ENCODE data around the gene RPTOR. TPM values are rescaled to one million over a fixed set of nuclear protein-coding genes. Genes with fewer than 3 reads are reported as not detected.

Gene RPTOR, protein sequence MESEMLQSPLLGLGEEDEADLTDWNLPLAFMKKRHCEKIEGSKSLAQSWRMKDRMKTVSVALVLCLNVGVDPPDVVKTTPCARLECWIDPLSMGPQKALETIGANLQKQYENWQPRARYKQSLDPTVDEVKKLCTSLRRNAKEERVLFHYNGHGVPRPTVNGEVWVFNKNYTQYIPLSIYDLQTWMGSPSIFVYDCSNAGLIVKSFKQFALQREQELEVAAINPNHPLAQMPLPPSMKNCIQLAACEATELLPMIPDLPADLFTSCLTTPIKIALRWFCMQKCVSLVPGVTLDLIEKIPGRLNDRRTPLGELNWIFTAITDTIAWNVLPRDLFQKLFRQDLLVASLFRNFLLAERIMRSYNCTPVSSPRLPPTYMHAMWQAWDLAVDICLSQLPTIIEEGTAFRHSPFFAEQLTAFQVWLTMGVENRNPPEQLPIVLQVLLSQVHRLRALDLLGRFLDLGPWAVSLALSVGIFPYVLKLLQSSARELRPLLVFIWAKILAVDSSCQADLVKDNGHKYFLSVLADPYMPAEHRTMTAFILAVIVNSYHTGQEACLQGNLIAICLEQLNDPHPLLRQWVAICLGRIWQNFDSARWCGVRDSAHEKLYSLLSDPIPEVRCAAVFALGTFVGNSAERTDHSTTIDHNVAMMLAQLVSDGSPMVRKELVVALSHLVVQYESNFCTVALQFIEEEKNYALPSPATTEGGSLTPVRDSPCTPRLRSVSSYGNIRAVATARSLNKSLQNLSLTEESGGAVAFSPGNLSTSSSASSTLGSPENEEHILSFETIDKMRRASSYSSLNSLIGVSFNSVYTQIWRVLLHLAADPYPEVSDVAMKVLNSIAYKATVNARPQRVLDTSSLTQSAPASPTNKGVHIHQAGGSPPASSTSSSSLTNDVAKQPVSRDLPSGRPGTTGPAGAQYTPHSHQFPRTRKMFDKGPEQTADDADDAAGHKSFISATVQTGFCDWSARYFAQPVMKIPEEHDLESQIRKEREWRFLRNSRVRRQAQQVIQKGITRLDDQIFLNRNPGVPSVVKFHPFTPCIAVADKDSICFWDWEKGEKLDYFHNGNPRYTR (N-terminal part only)
- polyA plus RNA-seq (2013, experiment 1 of 2), result 8.8 TPM
- polyA plus RNA-seq (2013, experiment 2 of 2), result 8.6 TPM

DNA sequence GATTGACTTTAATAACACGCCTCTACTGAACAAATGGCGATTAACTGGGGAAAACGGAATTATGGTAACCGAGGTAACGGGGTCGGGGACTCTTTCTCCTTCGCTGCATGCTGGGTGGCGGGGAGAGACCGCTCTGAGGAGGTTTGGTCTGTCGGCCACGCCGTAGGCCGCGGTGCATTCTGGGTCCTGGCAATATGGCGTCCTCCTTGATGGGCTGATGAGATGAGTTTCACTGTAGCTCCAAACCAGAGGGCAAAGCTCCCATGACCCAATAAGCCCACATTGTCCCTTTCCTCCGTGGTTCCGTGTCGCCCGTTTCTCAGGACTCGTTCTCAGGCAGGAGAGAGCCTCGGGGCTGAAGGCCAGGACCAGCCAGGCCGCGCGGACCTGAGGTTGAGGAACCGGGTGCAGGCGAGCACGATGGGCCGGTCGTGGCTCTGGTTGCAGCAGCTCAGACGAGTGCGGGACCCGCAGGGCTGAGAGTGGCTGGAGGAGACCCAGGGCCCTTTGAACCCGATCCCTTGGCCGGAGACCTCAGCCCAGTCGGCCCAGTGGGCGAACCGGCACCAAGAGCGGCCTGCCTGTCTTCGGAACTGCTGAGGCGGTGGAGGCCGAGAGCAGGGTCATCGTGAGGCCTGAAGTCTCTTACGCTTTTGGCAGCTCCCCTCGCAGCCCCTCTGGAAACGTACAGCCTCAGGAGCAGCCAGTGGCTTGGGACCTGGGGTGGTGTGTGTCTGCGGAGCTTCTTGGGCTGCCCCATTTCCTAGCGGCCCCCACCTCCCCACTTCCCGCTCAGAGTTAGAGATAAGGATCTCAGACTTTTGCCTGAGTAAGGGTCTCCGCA is at the start of gene RPTOR:
Gene RPTOR (plus strand): TSS at position 184 of the 844 bp plus-strand sequence. CDS start 792 bp downstream, outside the sequence.
- peak; percentile 80 for DNase-seq (ENCODE audit: low spot score)
- Histone ChIP-seq H3K23ac (ENCODE audit: low read depth, low read length, poor library complexity) (peak within 1 kb of the TSS; percentile 58), H4K91ac (ENCODE audit: low read depth, low read length, poor library complexity) (peak within 1 kb of the TSS; percentile 93), H3K4me3 (ENCODE audit: low read length in 2 of 2) (peak within 1 kb of the TSS; percentile 73 to 95), H3K9me3 (replicated peaks in 1 of 2; ENCODE audit: control insufficient read depth in 2 of 2, insufficient read depth in 1 of 2, low read depth in 1 of 2, low read length in 2 of 2) (peaks cover 0 to 2% of the 10 kb centered on the region in 2 donors), H3K4ac (ENCODE audit: low read length) (no peak within 1 kb of the TSS), H3K9ac (ENCODE audit: low read depth, low read length, poor library complexity) (peak within 1 kb of the TSS; percentile 95), H3K27me3 (ENCODE audit: control insufficient read depth in 3 of 3, insufficient read depth in 3 of 3, low read depth in 1 of 3, low read length in 3 of 3) (no peaks in the 10 kb centered on the region), H3K18ac (ENCODE audit: low read length) (peak within 1 kb of the TSS; percentile 91), H2BK5ac (ENCODE audit: low read length) (no peak within 1 kb of the TSS), H2BK12ac (ENCODE audit: low read length) (no peak within 1 kb of the TSS), H3K14ac (ENCODE audit: low read length) (no peak within 1 kb of the TSS), H3K36me3 (replicated peaks in 1 of 2; ENCODE audit: control insufficient read depth in 2 of 2, insufficient read depth in 2 of 2, low read length in 2 of 2) (no peaks in the 10 kb centered on the region), H3K4me1 (ENCODE audit: control insufficient read depth in 2 of 2, insufficient read depth in 1 of 2, low read depth in 1 of 2, low read length in 2 of 2) (peaks cover 3 to 7% of the 10 kb centered on the region in 2 donors), H2BK15ac (ENCODE audit: low read length) (no peak within 1 kb of the TSS), H3K4me2 (ENCODE audit: insufficient read depth, low read length, poor library complexity, severe bottlenecking) (peak within 1 kb of the TSS; percentile 89), H2AK5ac (ENCODE audit: low read depth, low read length) (peak within 1 kb of the TSS; percentile 90), H4K8ac (ENCODE audit: low read depth, low read length) (peak within 1 kb of the TSS; percentile 84), H2AFZ (ENCODE audit: low read length) (peak within 1 kb of the TSS; percentile 78), H2BK120ac (ENCODE audit: low read depth, low read length) (no peak within 1 kb of the TSS), H3K79me1 (ENCODE audit: low read depth, low read length) (peaks cover 8% of the 10 kb centered on the region), H3K27ac (replicated peaks; ENCODE audit: low read length) (no peak within 1 kb of the TSS)
- no CpG with 5 or more reads among the region's 49 CpGs for WGBS, 2 donors (ENCODE audit: extremely low coverage in 2 of 2, insufficient read length in 2 of 2, insufficient replicate concordance in 1 of 2)

DNA sequence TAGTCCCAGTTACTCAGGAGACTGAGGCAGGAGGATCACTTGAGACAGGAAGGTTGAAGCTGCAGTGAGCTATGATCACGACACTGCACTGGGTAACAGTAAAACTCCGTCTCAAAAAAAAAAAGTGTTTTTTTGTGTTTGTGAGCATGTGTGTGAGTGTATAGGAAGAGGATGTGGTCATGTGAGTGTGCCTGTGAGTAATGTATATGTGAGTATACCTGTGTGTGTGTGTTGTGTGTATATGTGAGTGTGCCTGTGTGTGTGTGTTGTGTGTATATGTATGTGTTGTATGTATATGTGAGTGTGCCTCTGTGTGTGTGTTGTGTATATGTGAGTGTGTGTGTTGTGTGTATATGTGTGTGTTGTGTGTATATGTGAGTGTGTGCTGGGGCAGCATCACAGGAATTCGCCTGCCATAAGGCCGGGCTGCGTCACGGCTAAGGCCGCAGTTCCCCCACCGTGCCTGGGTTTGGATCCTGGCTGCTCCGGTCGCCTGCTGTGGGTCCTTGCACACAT is 46.9 kb upstream of the RPTOR start:
- H3K9ac ChIP-seq (ENCODE audit: low read depth, low read length, poor library complexity), result peak overlapping the region; percentile 61
- no peak overlapping the region for H3K27ac ChIP-seq (replicated peaks; ENCODE audit: low read length)
- H3K23ac ChIP-seq (ENCODE audit: low read depth, low read length, poor library complexity), result no peak overlapping the region
- no peak overlapping the region for H2BK15ac ChIP-seq (ENCODE audit: low read length)
- H3K4me2 ChIP-seq (ENCODE audit: insufficient read depth, low read length, poor library complexity, severe bottlenecking), result no peak overlapping the region
- no peak for DNase-seq (ENCODE audit: low spot score)
- H3K27me3 ChIP-seq (ENCODE audit: control insufficient read depth in 3 of 3, insufficient read depth in 3 of 3, low read depth in 1 of 3, low read length in 3 of 3), result no peaks in the 10 kb centered on the region
- peaks cover 20 to 28% of the 10 kb centered on the region in 2 donors for H3K4me1 ChIP-seq (ENCODE audit: control insufficient read depth in 2 of 2, insufficient read depth in 1 of 2, low read depth in 1 of 2, low read length in 2 of 2)
- H3K4ac ChIP-seq (ENCODE audit: low read length), result no peak overlapping the region
- H3K4me3 ChIP-seq (ENCODE audit: low read length in 2 of 2), result peak overlapping the region in 1 of 2 donors; percentile 33
- H4K91ac ChIP-seq (ENCODE audit: low read depth, low read length, poor library complexity), result peak overlapping the region; percentile 76
- no peaks in the 10 kb centered on the region for H3K36me3 ChIP-seq (replicated peaks in 1 of 2; ENCODE audit: control insufficient read depth in 2 of 2, insufficient read depth in 2 of 2, low read length in 2 of 2)
- peak overlapping the region; percentile 36 for H2BK12ac ChIP-seq (ENCODE audit: low read length)
- no peak overlapping the region for H2BK5ac ChIP-seq (ENCODE audit: low read length)
- H3K79me1 ChIP-seq (ENCODE audit: low read depth, low read length), result no peaks in the 10 kb centered on the region
- H3K9me3 ChIP-seq (replicated peaks in 1 of 2; ENCODE audit: control insufficient read depth in 2 of 2, insufficient read depth in 1 of 2, low read depth in 1 of 2, low read length in 2 of 2), result no peaks in the 10 kb centered on the region
- no CpG with 5 or more reads among the region's 10 CpGs for whole genome bisulfite sequencing, 2 donors (ENCODE audit: extremely low coverage in 2 of 2, insufficient read length in 2 of 2, insufficient replicate concordance in 1 of 2)
- no peak overlapping the region for H2AK5ac ChIP-seq (ENCODE audit: low read depth, low read length)
- H3K18ac ChIP-seq (ENCODE audit: low read length), result peak overlapping the region; percentile 15
- H3K14ac ChIP-seq (ENCODE audit: low read length), result no peak overlapping the region
- no peak overlapping the region for H2BK120ac ChIP-seq (ENCODE audit: low read depth, low read length)
- H4K8ac ChIP-seq (ENCODE audit: low read depth, low read length), result no peak overlapping the region
- peak overlapping the region; percentile 77 for H2AFZ ChIP-seq (ENCODE audit: low read length)

DNA sequence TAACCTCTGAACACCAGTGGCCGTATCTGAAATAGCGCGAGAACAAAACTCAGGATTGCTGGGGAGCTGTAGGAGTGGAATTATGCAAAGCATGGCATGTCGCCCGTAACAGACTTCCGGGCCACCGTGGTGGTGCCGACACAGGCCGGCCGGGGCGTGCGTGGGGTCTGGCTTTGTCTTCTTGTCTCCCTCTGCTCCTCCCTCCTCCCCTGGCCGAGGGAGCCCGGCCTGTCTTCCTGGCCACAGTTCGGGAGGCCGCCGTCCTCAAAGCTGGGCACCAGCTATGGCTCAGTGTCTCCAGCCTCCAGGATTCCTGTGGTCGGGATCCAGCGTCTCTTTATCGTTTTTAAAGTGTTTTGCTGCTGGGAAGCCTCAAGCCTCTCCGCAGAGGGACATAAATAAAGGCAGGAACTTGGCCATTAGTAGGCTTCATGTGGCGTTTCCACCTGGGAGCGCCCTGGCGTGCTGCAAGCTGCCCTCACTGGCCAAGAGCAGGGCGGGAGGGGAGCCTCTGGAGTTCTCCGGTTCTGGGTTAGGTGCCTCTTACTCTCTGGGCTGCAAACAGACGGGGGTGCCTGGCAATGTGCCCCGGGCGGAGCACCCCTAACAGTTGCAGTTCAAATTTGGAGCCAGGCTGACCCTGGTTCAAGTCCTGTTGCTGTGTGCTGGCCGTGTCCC is 46.3 kb upstream of the RPTOR start:
- Histone ChIP-seq H3K9me3 (replicated peaks in 1 of 2; ENCODE audit: control insufficient read depth in 2 of 2, insufficient read depth in 1 of 2, low read depth in 1 of 2, low read length in 2 of 2) (no peaks in the 10 kb centered on the region), H2AK5ac (ENCODE audit: low read depth, low read length) (peak overlapping the region; percentile 91), H4K91ac (ENCODE audit: low read depth, low read length, poor library complexity) (no peak overlapping the region), H3K4me3 (ENCODE audit: low read length in 2 of 2) (peak overlapping the region in 1 of 2 donors; percentile 33), H3K9ac (ENCODE audit: low read depth, low read length, poor library complexity) (peak overlapping the region; percentile 50), H3K27ac (replicated peaks; ENCODE audit: low read length) (no peak overlapping the region), H2BK120ac (ENCODE audit: low read depth, low read length) (no peak overlapping the region), H3K14ac (ENCODE audit: low read length) (peak overlapping the region; percentile 23), H3K79me1 (ENCODE audit: low read depth, low read length) (no peaks in the 10 kb centered on the region), H3K36me3 (replicated peaks in 1 of 2; ENCODE audit: control insufficient read depth in 2 of 2, insufficient read depth in 2 of 2, low read length in 2 of 2) (no peaks in the 10 kb centered on the region), H2BK12ac (ENCODE audit: low read length) (peak overlapping the region; percentile 36), H3K23ac (ENCODE audit: low read depth, low read length, poor library complexity) (peak overlapping the region; percentile 10), H3K4ac (ENCODE audit: low read length) (no peak overlapping the region), H2AFZ (ENCODE audit: low read length) (peak overlapping the region; percentile 77), H2BK15ac (ENCODE audit: low read length) (peak overlapping the region; percentile 10), H4K8ac (ENCODE audit: low read depth, low read length) (no peak overlapping the region), H3K27me3 (ENCODE audit: control insufficient read depth in 3 of 3, insufficient read depth in 3 of 3, low read depth in 1 of 3, low read length in 3 of 3) (no peaks in the 10 kb centered on the region), H3K4me1 (ENCODE audit: control insufficient read depth in 2 of 2, insufficient read depth in 1 of 2, low read depth in 1 of 2, low read length in 2 of 2) (peaks cover 14 to 22% of the 10 kb centered on the region in 2 donors), H3K4me2 (ENCODE audit: insufficient read depth, low read length, poor library complexity, severe bottlenecking) (no peak overlapping the region), H3K18ac (ENCODE audit: low read length) (peak overlapping the region; percentile 86), H2BK5ac (ENCODE audit: low read length) (peak overlapping the region; percentile 29)
- WGBS, 2 donors (ENCODE audit: extremely low coverage in 2 of 2, insufficient read length in 2 of 2, insufficient replicate concordance in 1 of 2), result no CpG with 5 or more reads among the region's 30 CpGs
- DNase-seq (ENCODE audit: low spot score), result peak; percentile 23

All from neuronal stem cell (in vitro differentiated cells).